SK-N-MC (cell line): Measurements from ENCODE around the gene ATP6V0A1.
"Not testable (repeated sequence)": the region's sequence is repeated elsewhere in the genome, so short reads cannot be mapped to it uniquely, and the experiment has no call there.

Experiments used
- DNase-seq: peaks from one replicate; pipeline ENCODE4 v3.0.0-alpha.2; 2011; ENCODE audit warnings: low read depth, low spot score
- H3K27ac ChIP-seq: fragments of 200-600 bp; sonication (generic); 2 replicates; pipeline ENCODE4 v1.5.1; 2016; ENCODE audit warnings: mixed run types
- H3K36me3 ChIP-seq: fragments of 200-600 bp; sonication (generic); 2 replicates; pipeline ENCODE4 v1.6.1; 2017; ENCODE audit warnings: antibody characterized with exemption, low read length, mixed read lengths; ENCODE audit not compliant: insufficient read depth
- H3K4me3 ChIP-seq: fragments of 200-600 bp; sonication (generic); 2 replicates; pipeline ENCODE4 v1.5.1; 2016
- H3K9ac ChIP-seq: fragments of 200-600 bp; sonication (generic); 2 replicates; pipeline ENCODE4 v1.8.0; 2017; ENCODE audit warnings: mixed run types, mixed read lengths; ENCODE audit not compliant: insufficient read length
- H3K9me3 ChIP-seq: fragments of 200-600 bp; sonication (generic); 2 replicates; pipeline ENCODE4 v1.6.1; 2017; ENCODE audit warnings: low read depth, mild to moderate bottlenecking, antibody characterized with exemption, low read length, moderate library complexity, mixed read lengths
- EZH2 ChIP-seq: fragments of 200-600 bp; sonication (generic); IDR thresholded peaks from one replicate; pipeline ENCODE4 v1.6.1; 2017; ENCODE audit warnings: antibody characterized with exemption
- FOXP2 ChIP-seq: optimal IDR thresholded peaks from 2 replicates; pipeline ENCODE3; 2011; ENCODE audit warnings: mild to moderate bottlenecking, moderate library complexity; ENCODE audit not compliant: insufficient read depth; ENCODE audit errors: extremely low read length, control extremely low read depth
- POLR2AphosphoS5 ChIP-seq: IDR thresholded peaks from 2 replicates; pipeline ENCODE4 v1.6.1; 2012; ENCODE audit warnings: mild to moderate bottlenecking, low read depth, low read length, borderline replicate concordance

Gene ATP6V0A1

DNA sequence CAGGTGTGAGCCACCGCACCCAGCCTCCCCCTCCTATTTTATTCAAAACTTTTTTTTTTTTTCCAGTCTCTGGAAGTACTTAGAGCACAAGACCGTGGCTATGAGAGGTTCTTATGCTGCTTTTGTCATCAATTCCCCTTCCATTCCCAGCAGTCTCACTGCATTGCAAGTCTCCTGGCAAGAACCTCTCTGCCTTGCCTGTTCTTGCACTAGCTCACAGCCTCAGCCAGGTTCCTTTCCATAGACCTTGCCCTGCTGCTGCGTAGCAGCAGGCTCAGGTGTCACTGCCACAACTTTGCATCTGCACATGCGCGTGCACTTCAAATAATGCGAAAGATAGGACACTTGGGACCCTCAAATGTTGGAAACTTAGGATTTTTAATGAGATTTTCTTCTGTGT, 15.6 kb downstream of the ATP6V0A1 start:
- Histone ChIP-seq H3K36me3 (peaks cover 30% of the 10 kb centered on the region), H3K9me3 (no peaks in the 10 kb centered on the region), H3K4me3 (no peak overlapping the region), H3K9ac (no peak overlapping the region), H3K27ac (no peak overlapping the region)
- TF ChIP-seq EZH2, result no peak
- TF ChIP-seq POLR2AphosphoS5, result no peak
- no peak for TF ChIP-seq FOXP2
- DNase-seq, result no peak

DNA sequence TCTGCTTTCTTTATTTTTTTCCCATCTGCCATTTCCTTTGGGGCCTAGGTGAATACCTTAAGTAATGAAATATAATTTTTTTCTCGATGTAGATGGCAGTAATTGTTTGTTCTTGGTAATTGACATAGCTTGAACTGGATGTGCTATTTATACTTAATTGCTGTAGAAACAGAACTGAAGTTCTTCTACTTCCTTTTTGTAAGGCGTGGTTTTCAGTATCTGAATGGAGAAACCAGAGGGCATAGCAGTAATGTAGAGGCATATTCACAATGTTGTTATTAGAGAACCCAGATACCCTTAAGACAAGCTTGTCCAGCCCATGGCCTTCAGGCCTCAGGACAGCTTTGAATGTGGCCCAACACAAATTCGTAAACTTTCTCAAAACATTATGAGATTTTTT, 16.4 kb downstream of the ATP6V0A1 start:
- no peak for TF ChIP-seq FOXP2
- TF ChIP-seq EZH2, result no peak
- TF ChIP-seq POLR2AphosphoS5, result no peak
- Histone ChIP-seq H3K9me3 (no peaks in the 10 kb centered on the region), H3K4me3 (no peak overlapping the region), H3K27ac (no peak overlapping the region), H3K36me3 (peaks cover 29% of the 10 kb centered on the region), H3K9ac (no peak overlapping the region)
- DNase-seq, result no peak

DNA sequence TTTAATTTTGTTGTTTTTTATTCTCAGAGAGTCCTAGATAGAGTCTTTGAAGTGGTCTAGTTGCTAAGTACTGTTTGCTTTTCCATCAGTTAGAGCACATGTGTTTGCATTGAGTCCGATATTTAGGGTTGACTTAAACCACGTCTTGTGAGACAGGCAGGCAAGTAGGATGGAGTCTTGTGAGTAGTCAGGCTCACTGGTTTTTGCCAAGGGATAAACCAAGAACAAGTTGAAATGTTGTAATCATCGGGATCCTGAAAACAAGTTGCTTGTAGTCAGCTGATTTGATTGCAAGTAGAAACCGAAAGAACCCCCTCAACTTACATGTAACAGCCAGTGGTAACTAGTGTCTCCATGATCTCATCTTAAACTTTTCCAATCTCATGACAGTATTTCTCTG, 17.2 kb downstream of the ATP6V0A1 start:
- H3K9ac ChIP-seq, result no peak overlapping the region

DNA sequence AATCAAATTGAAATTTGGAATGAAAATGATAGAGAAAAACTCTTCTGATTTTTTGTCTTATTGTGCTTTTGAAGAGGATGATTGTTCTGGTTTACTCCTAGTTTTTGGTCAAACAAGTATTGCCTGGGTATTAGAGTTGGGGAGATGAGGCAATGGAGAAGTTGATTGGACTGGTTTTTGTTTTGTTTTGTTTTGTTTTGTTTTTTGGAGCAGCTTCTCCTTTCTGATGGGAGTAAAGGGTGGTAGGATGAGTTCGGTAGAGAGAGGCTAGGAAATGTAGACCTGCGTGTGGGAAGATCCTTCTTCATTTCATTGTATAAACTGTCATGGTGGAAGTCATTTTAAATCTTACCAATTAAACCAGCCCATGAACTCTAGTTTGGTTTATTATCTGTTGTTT, 17.7 kb downstream of the ATP6V0A1 start:
- H3K36me3 ChIP-seq, result peaks cover 28% of the 10 kb centered on the region
- H3K27ac ChIP-seq, result no peak overlapping the region
- no peak overlapping the region for H3K9ac ChIP-seq
- no peak overlapping the region for H3K4me3 ChIP-seq
- H3K9me3 ChIP-seq, result no peaks in the 10 kb centered on the region
- TF ChIP-seq FOXP2 (no peak), POLR2AphosphoS5 (no peak), EZH2 (no peak)
- DNase-seq, result no peak

More for the DNA sequence above, 17.2 kb downstream of the ATP6V0A1 start:
- no peaks in the 10 kb centered on the region for H3K9me3 ChIP-seq
- no peak overlapping the region for H3K27ac ChIP-seq
- no peak for DNase-seq
- no peak overlapping the region for H3K4me3 ChIP-seq
- TF ChIP-seq FOXP2, result no peak
- TF ChIP-seq POLR2AphosphoS5, result no peak
- no peak for TF ChIP-seq EZH2
- peaks cover 28% of the 10 kb centered on the region for H3K36me3 ChIP-seq

DNA sequence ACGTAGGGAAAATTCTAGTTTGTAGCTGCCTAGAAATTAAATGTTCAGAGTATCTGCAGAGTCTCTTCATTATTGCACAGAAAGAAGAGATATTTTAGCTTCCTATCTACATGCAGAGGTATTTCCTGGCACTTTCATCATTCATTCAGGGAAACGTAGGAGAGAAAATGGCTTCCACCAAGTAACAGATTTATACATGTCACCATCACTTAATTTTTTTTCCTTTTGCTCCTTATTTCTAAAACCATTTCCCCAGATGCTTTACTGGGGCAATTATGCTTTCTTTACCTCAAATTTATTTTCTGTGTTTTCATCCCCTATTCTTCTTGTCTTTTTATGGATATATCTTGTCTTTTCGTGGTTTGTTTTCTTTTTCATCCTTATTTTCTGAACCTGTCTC, 18.5 kb downstream of the ATP6V0A1 start:
- no peak overlapping the region for H3K27ac ChIP-seq

DNA sequence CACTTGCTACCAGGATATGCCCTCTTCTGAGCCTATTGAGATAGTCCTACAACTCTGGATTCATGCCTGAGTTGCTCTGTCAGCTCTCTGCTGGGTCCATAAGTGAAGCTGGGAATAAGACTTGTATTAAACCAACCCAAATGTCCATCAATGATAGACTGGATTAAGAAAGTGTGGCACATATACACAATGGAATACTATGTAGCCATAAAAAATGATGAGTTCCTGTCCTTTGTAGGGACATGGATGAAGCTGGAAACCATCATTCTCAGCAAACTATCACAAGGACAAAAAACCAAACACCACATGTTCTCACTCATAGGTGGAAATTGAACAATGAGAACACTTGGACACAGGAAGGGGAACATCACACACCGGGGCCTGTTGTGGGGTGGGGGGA, 19.1 kb downstream of the ATP6V0A1 start:
- DNase-seq, H3K9me3 ChIP-seq, H3K9ac ChIP-seq, H3K4me3 ChIP-seq, H3K27ac ChIP-seq: not testable (repeated sequence)
- H3K36me3 ChIP-seq, result peaks cover 23% of the 10 kb centered on the region

More for the DNA sequence above, 18.5 kb downstream of the ATP6V0A1 start:
- Histone ChIP-seq H3K4me3 (no peak overlapping the region), H3K9ac (no peak overlapping the region), H3K36me3 (peaks cover 25% of the 10 kb centered on the region), H3K9me3 (no peaks in the 10 kb centered on the region)
- no peak for DNase-seq
- TF ChIP-seq FOXP2 (no peak), EZH2 (no peak), POLR2AphosphoS5 (no peak)

DNA sequence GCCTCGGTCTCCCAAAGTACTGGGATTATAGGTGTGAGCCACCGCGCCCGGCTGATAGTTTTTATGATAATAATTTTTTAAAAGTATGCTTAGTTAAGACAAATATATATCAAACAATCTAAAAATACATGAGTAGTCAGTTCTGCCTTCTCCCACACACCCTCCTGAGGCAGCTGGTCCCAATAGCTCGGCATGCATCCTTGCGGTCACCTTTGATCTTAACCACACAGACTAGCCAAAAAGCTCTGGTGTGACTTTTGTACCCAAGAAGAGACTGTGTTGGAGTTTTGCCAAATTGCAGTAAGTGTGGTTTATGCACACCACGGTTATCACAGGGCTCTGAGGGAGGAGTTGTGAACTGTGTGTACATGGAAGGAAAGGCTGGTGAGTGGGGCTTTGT, 25.6 kb downstream of the ATP6V0A1 start:
- Histone ChIP-seq H3K27ac (no peak overlapping the region), H3K4me3 (no peak overlapping the region), H3K36me3 (peaks cover 10% of the 10 kb centered on the region; the same call in 1 of the 2 replicates), H3K9me3 (no peaks in the 10 kb centered on the region), H3K9ac (no peak overlapping the region)
- TF ChIP-seq EZH2 (no peak), POLR2AphosphoS5 (no peak), FOXP2 (no peak)
- no peak for DNase-seq

DNA sequence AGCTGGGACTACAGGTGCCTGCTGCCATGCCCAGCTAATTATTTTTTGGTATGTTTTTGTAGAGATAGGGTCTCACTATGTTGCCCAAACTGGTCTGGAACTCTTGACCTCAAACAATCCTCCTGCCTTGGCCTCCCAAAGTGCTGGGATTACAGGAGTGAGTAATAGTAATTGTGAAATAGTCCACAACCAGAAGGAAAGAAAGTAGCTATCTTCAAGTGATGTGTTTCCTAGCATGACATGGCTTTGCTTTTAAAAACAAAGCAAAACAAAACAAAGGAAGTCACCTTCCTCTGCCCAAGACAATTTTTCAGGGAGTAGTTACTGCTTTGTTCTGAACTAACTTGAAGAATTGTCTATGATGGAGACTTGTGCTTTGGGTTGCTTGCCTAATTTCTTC, 27.0 kb downstream of the ATP6V0A1 start:
- TF ChIP-seq EZH2 (no peak), FOXP2 (no peak), POLR2AphosphoS5 (no peak)
- H3K9me3 ChIP-seq, result no peaks in the 10 kb centered on the region
- H3K36me3 ChIP-seq, result peaks cover 11% of the 10 kb centered on the region; the same call in 1 of the 2 replicates
- H3K4me3 ChIP-seq, result no peak overlapping the region
- H3K27ac ChIP-seq, result no peak overlapping the region
- no peak for DNase-seq
- H3K9ac ChIP-seq, result no peak overlapping the region

DNA sequence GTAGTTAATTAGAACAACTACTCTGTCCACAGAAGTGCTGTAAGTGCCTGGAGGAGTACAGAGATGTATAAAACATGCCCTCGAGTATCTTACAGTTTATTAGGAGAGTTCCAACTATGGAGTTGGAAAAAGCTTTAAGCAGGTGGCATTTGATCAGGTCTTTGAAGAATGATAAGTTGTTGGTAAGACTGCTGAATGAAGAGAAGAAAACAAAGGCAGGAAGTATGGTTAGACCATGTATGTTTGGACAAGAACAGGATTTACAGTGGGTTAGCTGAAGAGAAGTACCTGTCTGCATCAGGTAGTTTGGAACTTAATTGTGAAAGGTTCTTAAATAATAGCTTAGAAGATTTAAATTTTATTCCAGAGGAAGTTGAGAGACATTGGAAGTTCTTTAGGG, 29.4 kb downstream of the ATP6V0A1 start:
- no peak overlapping the region for H3K4me3 ChIP-seq
- H3K9me3 ChIP-seq, result no peaks in the 10 kb centered on the region
- H3K36me3 ChIP-seq, result peaks cover 12% of the 10 kb centered on the region; the same call in 1 of the 2 replicates
- no peak overlapping the region for H3K9ac ChIP-seq
- H3K27ac ChIP-seq, result no peak overlapping the region
- DNase-seq, result no peak
- no peak for TF ChIP-seq EZH2
- no peak for TF ChIP-seq POLR2AphosphoS5
- TF ChIP-seq FOXP2, result no peak

DNA sequence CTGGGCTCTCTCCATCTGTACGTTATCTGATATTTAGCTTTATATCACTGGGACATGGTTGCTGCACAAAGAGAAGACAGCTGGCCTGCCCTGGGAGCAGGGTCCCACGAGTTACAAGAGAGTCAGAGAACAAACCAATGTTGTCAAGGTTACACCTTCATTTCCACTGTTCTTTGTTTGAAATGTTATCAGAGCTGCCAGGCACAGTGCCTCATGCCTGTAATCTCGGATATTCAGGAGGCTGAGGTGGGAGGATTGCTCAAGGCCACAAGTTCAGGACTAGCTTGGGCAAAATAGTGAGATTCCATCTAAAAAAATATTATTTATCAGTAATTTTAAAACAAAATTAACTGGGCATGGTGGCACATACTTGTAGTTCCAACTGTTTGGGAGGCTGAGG, 34.6 kb downstream of the ATP6V0A1 start:
- DNase-seq, result no peak
- Histone ChIP-seq H3K9ac (no peak overlapping the region), H3K36me3 (peaks cover 19% of the 10 kb centered on the region), H3K4me3 (no peak overlapping the region), H3K9me3 (no peaks in the 10 kb centered on the region), H3K27ac (no peak overlapping the region)
- no peak for TF ChIP-seq POLR2AphosphoS5
- no peak for TF ChIP-seq EZH2
- no peak for TF ChIP-seq FOXP2
